ENCODE data around the gene CPA2.
"Not testable (repeated sequence)": the region's sequence is repeated elsewhere in the genome, so short reads cannot be mapped to it uniquely, and the experiment has no call there.

Gene CPA2

DNA sequence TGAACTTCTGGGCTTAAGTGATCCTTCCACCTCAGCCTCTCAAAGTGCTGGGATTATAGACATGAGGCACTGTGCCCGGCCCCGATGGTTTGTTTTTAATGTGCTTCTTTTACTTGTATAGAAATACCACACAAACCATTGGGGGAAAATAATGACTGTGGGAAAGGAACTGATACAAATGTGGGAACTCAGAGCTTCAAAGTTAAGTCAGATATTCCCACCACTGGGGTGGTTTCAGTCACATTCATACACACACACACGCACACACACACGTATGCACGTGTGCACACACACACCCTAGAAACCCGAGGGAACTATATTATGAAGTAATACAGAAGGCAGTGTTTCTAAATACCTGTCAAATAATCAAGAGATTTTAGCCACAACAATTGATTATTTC lies 43.3 kb downstream of the CPA2 start:
- DNase-seq (ENCODE audit: low read depth in 3 of 3), result no peak

GRCh38 chr7:130314305-130314704 lies 47.6 kb downstream of the CPA2 start:
- DNase-seq (ENCODE audit: low read depth in 3 of 3), result no peak

DNA sequence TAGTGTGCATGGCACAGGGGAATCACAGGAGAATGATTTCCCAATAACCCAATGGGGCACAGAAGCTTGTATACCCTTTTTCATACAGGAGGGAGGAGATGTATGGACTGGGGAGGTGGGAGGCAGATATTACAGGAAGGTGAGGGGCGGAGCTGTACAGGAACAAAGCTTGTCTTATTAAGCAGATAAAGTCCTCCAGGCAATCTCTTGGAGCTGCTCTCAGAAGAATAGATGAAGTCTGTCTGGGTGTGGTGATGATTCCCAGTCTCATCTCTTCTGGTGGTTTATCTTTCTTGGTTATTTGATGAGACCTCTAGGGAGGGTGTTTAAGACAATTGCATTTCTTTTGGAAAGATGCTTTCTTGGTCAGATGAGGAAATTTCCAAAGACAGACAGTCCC lies 52.9 kb downstream of the CPA2 start:
- no peak for DNase-seq (ENCODE audit: low read depth in 3 of 3)

- not testable (repeated sequence) for DNase-seq (ENCODE audit: low read depth in 3 of 3)
These were observed 55.0 kb downstream of the CPA2 start for GRCh38 chr7:130321542-130322229.

DNA sequence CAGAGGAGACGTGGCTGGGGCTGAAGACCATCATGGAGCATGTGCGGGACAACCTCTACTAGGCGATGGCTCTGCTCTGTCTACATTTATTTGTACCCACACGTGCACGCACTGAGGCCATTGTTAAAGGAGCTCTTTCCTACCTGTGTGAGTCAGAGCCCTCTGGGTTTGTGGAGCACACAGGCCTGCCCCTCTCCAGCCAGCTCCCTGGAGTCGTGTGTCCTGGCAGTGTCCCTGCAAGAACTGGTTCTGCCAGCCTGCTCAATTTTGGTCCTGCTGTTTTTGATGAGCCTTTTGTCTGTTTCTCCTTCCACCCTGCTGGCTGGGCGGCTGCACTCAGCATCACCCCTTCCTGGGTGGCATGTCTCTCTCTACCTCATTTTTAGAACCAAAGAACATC lies 56.0 kb downstream of the CPA2 start:
- no peak for DNase-seq (ENCODE audit: low read depth in 3 of 3)

DNA sequence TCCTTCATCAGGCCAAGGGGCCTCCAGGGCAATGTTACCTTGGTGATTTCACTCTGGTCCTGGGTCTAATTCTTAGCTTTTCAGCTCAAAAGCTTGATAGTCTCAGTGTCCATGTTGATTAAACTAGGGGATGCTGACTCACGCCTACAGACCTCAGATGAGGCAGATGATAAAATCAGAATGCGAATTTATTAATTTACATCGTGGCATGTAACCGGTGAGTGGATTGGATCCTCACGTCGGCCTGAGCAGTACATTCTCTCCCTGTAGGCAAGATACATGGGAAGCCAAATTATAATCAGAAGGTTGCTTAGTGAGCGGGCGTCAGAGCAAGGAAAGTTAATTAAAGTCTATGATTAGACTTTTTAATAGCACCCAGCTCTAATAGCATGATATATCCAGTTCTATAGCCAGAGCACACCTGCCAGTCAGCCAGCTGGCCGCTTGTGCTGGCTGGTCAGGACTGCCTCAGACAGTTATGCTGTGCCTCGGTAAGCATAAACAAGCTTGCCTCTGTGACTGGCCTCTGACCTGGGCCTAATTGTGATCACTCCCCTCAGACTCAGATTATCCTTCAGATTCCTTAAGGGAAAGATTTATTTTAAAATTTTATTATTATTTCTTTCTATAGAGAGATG lies 57.8 kb downstream of the CPA2 start:
- DNase-seq (ENCODE audit: low read depth in 3 of 3), result no peak

DNA sequence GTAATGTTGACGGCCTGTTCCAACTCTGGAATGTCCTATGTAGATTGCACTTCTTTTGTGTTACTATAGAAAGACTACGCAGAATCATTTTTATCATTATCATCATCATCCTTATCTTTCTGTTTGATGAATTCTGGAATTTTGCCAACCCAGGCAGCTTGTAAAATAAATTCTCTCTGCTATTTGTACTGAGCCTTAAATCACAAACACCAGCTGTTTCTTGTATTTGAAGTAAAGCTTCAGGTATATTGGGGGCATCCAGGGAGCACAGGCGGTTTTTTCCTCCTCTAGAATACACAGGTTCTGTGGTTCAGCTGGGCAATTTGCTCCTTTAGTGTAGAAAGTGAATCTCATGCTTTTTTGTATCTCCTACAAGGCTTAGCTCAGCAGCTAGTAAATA lies 63.0 kb downstream of the CPA2 start:
- DNase-seq (ENCODE audit: low read depth in 3 of 3), result no peak

DNA sequence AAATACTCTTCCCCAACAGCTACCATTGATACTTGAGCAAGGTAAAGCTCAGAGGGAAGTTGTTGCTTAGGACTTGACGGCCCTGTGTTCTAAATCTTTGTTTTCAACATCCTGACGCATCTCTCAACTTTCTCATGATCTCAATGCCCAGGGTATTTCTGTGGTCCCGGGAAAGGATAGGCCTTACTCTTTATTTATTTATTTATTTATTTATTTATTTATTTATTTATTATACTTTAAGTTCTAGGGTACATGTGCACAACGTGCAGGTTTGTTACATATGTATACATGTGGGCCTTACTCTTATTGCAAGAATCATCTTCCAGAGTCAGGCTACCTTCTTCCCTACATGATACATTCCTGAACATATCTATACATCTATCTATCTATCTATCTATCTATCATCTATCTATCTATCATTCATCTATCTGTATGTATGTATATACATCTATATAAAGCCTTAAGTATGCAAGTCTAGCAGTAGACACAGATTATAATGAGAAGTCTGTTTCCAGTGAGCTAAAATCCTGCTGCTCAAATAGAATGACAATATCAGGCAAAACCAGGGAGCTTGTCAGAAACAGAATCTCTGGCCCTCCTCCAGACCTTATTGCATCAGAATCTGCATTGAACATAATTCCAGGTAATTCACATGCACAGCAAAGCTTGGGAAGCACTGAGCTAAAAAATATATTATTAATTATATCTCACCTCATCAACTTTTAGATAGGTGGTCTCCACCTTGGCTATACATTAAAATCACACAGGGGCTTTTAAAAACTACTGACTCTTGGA lies 65.8 kb downstream of the CPA2 start:
- DNase-seq (ENCODE audit: low read depth in 3 of 3), result no peak

- no peak for DNase-seq (ENCODE audit: low read depth in 3 of 3)
These were observed 67.2 kb downstream of the CPA2 start for GRCh38 chr7:130333832-130334231.

DNA sequence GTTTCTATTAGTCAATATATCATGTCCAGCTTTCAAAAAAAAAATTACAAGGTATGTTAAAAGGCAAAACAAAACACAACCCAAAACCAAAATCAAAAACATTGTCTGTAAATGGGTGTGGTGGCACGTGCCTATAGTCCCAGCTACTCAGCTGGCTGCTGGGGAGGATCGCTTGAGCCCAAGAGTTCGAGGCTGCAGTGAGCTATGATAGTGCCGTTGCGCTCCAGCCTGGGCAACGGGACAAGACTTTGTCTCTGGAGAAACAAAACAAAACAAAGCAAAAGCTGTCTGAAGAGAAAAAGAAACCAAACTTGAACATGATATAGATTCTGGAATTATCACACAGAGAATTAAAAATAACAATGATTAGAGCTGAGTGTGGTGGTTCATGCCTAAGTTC lies 67.6 kb downstream of the CPA2 start:
- DNase-seq (ENCODE audit: low read depth in 3 of 3), result no peak

DNA sequence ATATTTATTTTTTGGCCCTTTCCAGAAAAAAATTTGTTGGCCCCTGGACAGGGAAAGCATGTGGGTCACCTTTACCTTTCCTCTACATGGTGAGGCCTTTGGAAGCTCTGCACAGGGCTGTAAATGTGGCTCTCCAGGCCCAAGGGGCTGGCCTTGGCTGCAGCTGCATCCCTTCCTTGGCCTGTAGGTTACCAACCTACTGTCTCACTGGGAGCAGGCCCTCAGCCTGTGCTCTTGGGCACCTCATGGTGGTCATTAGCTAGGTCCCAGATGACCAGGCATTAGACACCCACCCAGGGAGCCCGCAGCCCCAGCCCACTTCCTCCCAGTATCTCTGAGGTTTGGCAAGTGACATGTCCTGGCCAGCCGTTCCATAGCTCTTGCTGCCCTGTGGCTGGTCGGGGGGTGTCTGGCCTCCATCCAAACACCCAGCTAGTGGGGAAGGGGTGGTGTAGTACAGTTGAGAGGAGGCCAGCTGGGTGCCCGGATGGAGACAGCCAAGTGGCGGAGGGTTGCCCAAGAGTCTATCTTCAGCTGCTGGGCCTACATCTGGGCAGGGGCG lies 70.8 kb downstream of the CPA2 start:
- DNase-seq (ENCODE audit: low read depth in 3 of 3), result no peak

- no peak for DNase-seq (ENCODE audit: low read depth in 3 of 3)
These were observed 71.6 kb downstream of the CPA2 start for GRCh38 chr7:130338233-130338632.
